Hepatocyte (in vitro differentiated cells): ENCODE measurements around the gene DHX57.

Experiments used
- EZH2 ChIP-seq: fragments of 200-600 bp; sonication (generic); IDR thresholded peaks from 2 replicates; pipeline ENCODE4 v1.6.1; 2016; ENCODE audit warnings: antibody characterized with exemption, mild to moderate bottlenecking, borderline replicate concordance
- EZH2phosphoT487 ChIP-seq: fragments of 200-600 bp; sonication (generic); IDR thresholded peaks from one replicate; pipeline ENCODE4 v1.6.1; 2018; ENCODE audit warnings: antibody characterized with exemption, mild to moderate bottlenecking, low read depth, moderate library complexity; ENCODE audit not compliant: unreplicated experiment, severe bottlenecking
- TF ChIP-seq, protein P1 (sequence below): fragments of 200-600 bp; sonication (generic); IDR thresholded peaks from 2 replicates; pipeline ENCODE4 v1.5.1; 2016; ENCODE audit warnings: antibody characterized with exemption, mild to moderate bottlenecking; ENCODE audit not compliant: poor library complexity

DNA sequence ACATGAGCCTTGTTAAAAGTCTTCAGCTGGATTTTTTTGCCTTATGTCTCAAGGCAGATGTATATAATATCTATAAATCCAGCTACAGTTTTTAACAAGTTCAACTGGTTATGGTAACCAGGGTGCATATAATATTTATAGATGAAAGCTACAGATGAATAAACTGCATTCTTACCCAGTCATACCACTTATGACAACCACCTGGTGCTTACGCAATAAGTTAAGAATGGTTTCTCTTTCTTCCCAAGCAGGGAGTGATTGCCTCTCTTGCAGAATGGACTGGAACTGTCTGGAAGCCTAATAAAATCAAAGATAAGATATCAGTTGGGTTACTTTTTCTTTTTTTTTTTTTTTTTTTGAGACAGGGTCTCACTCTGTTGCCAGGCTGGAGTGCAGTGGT is 19.6 kb downstream of the DHX57 start:
- TF ChIP-seq, protein P1, sequence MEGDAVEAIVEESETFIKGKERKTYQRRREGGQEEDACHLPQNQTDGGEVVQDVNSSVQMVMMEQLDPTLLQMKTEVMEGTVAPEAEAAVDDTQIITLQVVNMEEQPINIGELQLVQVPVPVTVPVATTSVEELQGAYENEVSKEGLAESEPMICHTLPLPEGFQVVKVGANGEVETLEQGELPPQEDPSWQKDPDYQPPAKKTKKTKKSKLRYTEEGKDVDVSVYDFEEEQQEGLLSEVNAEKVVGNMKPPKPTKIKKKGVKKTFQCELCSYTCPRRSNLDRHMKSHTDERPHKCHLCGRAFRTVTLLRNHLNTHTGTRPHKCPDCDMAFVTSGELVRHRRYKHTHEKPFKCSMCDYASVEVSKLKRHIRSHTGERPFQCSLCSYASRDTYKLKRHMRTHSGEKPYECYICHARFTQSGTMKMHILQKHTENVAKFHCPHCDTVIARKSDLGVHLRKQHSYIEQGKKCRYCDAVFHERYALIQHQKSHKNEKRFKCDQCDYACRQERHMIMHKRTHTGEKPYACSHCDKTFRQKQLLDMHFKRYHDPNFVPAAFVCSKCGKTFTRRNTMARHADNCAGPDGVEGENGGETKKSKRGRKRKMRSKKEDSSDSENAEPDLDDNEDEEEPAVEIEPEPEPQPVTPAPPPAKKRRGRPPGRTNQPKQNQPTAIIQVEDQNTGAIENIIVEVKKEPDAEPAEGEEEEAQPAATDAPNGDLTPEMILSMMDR = no peak
- TF ChIP-seq EZH2phosphoT487 (no peak), EZH2 (no peak)
